Measurements from ENCODE around the gene SOX5. TPM values are rescaled to one million over a fixed set of nuclear protein-coding genes. Genes with fewer than 3 reads are reported as not detected.
"Not testable (repeated sequence)": the region's sequence is repeated elsewhere in the genome, so short reads cannot be mapped to it uniquely, and the experiment has no call there.

The SOX5 gene
- total RNA-seq, 2 experiments from 2014 or later = 0.88 to 1.1 TPM

DNA sequence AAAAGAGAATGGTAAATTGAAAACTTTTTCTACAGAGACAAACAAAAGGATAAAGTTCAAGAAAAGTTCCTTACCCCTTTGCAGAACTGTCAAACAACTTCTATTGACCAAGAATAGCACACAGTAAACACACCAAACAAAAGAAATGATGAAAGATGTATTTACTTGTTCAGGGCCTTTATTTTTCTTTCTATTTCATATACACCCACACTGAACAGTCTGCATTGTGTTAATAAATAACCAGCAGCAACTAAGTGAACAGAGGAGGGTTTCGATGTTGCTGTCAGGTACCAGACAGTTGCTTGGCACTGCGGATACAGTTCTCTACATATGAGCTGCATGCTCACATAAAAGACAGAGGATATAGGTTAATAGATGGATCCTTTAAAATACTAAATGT, 122.1 kb downstream of the SOX5 start:
- Mint-ChIP-seq H3K9me3 (ENCODE audit: low read depth) (no peaks in the 10 kb centered on the region), H3K27me3 (no peaks in the 10 kb centered on the region), H3K4me1 (no peaks in the 10 kb centered on the region), H3K27ac (no peak overlapping the region), H3K4me3 (no peak overlapping the region), H3K36me3 (ENCODE audit: low read depth) (no peaks in the 10 kb centered on the region)
- intact Hi-C loops (cut with DNase I, micrococcal nuclease) = no loop called here
- POLR2A ChIA-PET = no interaction called here
- CTCF ChIA-PET = no interaction called here
- ATAC-seq = no peak
- DNase-seq = no peak

DNA sequence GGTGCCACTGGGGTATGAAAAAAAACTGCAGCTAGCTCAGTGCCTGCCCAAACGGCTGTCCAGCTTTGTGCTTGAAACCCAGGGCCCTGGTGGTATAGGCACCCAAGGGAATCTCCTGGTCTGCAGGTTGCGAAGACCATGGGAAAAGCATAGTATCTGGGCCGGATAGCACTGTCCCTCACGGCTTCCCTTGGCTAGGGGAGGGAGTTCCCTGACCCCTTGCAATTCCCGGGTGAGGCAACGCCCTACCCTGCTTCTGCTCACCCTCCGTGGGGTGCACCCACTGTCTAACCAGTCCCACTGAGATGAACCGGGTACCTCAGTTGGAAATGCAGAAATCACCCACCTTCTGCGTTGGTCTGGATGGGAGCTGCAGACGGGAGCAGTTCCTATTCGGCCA, 124.3 kb downstream of the SOX5 start:
- DNase-seq; POLR2A ChIA-PET; H3K4me3 Mint-ChIP-seq; H3K36me3 Mint-ChIP-seq (ENCODE audit: low read depth); H3K4me1 Mint-ChIP-seq; intact Hi-C loops (cut with DNase I, micrococcal nuclease); CTCF ChIA-PET; H3K27ac Mint-ChIP-seq; ATAC-seq; H3K27me3 Mint-ChIP-seq; H3K9me3 Mint-ChIP-seq (ENCODE audit: low read depth): not testable (repeated sequence)

DNA sequence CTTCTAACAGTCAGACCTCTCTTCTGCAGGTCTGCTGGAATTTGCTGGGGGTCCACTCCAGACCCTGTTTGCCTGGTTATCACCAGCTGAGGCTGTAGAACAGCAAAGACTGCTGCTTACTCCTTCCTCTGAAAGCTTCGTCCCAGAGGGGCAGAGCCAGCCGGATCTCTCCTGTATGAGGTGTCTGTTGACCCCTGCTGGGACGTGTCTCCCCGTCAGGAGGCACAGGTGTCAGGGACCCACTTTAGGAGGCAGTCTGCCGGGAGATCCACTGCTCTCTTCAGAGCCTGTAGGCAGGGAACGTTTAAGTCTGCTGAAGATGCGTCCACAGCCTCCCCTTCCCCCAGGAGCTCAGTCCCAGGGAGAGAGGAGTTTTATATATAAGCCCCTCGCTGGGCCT, 125.1 kb downstream of the SOX5 start:
- no peaks in the 10 kb centered on the region for H3K9me3 Mint-ChIP-seq (ENCODE audit: low read depth)
- POLR2A ChIA-PET = no interaction called here
- DNase-seq (no peak), ATAC-seq (no peak)
- H3K4me3 Mint-ChIP-seq = no peak overlapping the region
- H3K27me3 Mint-ChIP-seq = no peaks in the 10 kb centered on the region
- no peak overlapping the region for H3K27ac Mint-ChIP-seq
- H3K4me1 Mint-ChIP-seq = no peaks in the 10 kb centered on the region
- CTCF ChIA-PET = no interaction called here
- H3K36me3 Mint-ChIP-seq (ENCODE audit: low read depth) = no peaks in the 10 kb centered on the region
- intact Hi-C loops (cut with DNase I, micrococcal nuclease) = no loop called here

DNA sequence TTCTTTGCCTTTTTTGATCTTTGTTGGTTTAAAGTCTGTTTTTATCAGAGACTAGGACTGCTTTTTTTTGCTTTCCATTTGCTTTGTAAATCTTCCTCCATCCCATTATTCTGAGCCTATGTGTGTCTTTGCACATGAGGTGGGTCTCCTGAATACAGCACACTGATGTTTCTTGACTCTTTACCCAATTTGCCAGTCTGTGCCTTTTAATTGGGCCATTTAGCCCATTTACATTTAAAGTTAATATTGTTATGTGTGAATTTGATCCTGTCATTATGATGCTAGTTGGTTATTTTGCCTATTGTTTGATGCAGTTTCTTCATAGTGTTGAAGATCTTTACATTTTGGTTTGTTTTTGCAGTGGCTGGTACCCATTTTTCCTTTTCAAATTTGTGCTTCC, 126.6 kb downstream of the SOX5 start:
- intact Hi-C loops (cut with DNase I, micrococcal nuclease); H3K4me1 Mint-ChIP-seq; CTCF ChIA-PET; H3K4me3 Mint-ChIP-seq; H3K9me3 Mint-ChIP-seq (ENCODE audit: low read depth); DNase-seq; H3K27ac Mint-ChIP-seq; H3K27me3 Mint-ChIP-seq; ATAC-seq; POLR2A ChIA-PET; H3K36me3 Mint-ChIP-seq (ENCODE audit: low read depth): not testable (repeated sequence)

DNA sequence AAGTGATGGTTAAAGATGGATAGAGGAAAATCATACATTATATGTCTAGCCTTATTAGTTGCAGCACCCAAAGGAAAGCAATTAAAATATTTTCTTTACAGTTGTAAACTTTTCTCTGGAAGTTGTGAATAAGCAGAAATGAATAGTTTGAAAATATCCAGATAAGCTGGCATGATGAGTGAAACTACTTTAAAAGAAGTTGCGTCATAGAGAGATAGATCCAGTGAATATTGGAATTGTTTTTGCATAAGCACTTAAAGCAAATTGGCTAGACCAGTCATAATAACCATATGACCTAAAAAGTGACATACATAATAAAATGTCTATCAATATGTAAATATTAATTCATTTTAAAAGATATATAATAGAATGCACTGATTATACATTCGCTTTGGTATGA, 132.1 kb downstream of the SOX5 start:
- Mint-ChIP-seq H3K27ac (no peak overlapping the region), H3K4me3 (no peak overlapping the region), H3K4me1 (no peaks in the 10 kb centered on the region), H3K36me3 (ENCODE audit: low read depth) (no peaks in the 10 kb centered on the region), H3K27me3 (no peaks in the 10 kb centered on the region), H3K9me3 (ENCODE audit: low read depth) (peaks cover 2% of the 10 kb centered on the region)
- no peak for ATAC-seq
- POLR2A ChIA-PET = no interaction called here
- DNase-seq = no peak
- intact Hi-C loops (cut with DNase I, micrococcal nuclease) = no loop called here
- CTCF ChIA-PET = no interaction called here

DNA sequence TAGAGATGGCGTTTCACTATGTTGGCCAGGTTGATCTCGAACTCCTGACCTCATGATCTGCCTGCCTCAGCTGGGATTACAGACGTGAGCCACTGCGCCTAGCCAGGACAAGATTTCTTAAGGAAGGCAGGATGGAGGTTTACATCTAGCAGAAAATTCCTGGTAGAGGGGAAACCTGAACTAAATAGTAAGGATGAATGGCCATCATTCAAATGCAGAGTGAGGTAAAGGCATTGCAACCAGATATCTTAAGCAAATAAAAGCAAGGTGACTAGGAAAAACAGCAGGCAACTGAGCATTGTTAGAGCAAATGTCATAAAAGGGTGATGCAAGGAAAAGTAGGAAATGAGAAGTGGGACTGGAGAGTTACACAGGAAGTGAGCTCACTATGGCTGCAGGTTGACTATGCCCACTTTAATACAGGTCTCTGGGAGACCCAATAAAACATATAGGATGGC, 133.0 kb downstream of the SOX5 start:
- Mint-ChIP-seq H3K36me3 (ENCODE audit: low read depth) (no peaks in the 10 kb centered on the region), H3K9me3 (ENCODE audit: low read depth) (peaks cover 2% of the 10 kb centered on the region), H3K4me3 (no peak overlapping the region), H3K27me3 (no peaks in the 10 kb centered on the region), H3K4me1 (no peaks in the 10 kb centered on the region), H3K27ac (no peak overlapping the region)
- intact Hi-C loops (cut with DNase I, micrococcal nuclease) = no loop called here
- ATAC-seq (no peak), DNase-seq (no peak)
- CTCF ChIA-PET = no interaction called here
- POLR2A ChIA-PET = no interaction called here

DNA sequence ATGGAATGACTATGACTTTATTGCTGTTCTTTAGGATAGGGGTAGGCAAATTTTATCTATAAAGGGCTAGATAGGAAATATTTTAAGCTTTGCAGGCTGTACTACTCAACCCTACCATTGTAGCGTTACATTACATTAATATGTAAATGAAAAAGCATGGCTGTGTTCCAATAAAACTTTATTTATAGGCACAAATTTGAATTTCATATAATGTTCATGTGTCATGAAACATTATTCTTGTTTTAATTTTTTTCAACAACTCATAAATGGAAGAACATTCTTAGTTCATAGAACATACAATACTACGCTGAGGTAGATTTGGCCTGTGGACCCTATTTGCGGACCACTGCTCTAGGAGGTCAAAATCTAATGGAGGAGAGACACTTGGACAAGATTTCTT, 133.7 kb downstream of the SOX5 start:
- H3K27ac Mint-ChIP-seq = no peak overlapping the region
- no peak for ATAC-seq
- H3K36me3 Mint-ChIP-seq (ENCODE audit: low read depth) = no peaks in the 10 kb centered on the region
- H3K4me1 Mint-ChIP-seq = no peaks in the 10 kb centered on the region
- POLR2A ChIA-PET = no interaction called here
- CTCF ChIA-PET = no interaction called here
- no peak overlapping the region for H3K4me3 Mint-ChIP-seq
- peaks cover 2% of the 10 kb centered on the region for H3K9me3 Mint-ChIP-seq (ENCODE audit: low read depth)
- no peaks in the 10 kb centered on the region for H3K27me3 Mint-ChIP-seq
- intact Hi-C loops (cut with DNase I, micrococcal nuclease) = no loop called here
- DNase-seq = no peak

DNA sequence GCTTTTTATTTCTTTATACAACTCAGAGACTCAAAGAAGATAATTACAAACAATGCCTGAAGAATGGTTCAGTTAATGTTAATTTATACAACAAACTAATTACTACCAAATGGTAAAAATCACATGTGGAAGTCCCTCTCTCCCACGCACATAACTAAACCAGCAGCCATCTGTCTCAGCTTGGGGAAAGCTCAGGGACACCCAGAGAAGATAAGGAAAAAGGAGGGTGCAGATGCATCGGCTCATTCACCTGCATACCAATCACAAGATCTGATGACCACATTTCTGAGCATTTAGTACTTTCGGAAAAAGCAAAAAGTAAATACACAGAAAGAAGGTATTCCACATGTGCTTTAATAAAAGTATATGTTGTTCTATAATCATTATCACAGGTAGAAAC, 136.3 kb downstream of the SOX5 start:
- POLR2A ChIA-PET = no interaction called here
- H3K27me3 Mint-ChIP-seq = no peaks in the 10 kb centered on the region

DNA sequence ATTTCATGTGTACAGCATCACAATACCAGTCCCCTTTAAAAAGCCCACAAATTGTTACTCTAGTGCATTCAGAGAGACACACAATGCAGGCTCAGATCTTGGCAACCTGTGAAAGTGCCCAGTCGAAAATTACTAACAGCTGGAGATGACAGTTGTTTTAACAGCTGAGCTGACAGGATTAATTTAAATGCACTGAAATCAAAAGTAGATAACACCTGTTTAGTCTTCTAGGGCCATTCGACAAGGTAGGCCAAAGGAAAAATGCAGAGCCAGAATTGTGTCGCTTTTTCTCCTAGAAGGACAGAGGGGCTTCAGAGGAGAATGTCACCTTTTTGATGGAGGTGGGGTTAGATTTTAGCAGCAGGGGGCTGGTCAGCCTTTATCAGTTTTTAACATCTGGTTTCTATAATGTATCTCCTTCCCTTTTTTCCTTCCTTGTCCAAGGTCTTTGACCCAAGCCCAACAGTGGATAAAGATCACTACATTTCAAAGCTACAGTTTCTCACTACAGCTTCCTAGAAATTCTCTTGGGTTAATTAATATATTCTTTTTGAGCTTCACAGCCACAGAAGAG, 139.1 kb downstream of the SOX5 start:
- ChIA-PET POLR2A (no interaction called here), CTCF (no interaction called here)
- ATAC-seq (no peak), DNase-seq (no peak)
- Mint-ChIP-seq H3K4me1 (no peaks in the 10 kb centered on the region), H3K4me3 (no peak overlapping the region), H3K27me3 (no peaks in the 10 kb centered on the region), H3K27ac (no peak overlapping the region), H3K36me3 (ENCODE audit: low read depth) (no peaks in the 10 kb centered on the region), H3K9me3 (ENCODE audit: low read depth) (no peaks in the 10 kb centered on the region)
- intact Hi-C loops (cut with DNase I, micrococcal nuclease) = no loop called here

More for the DNA sequence above, 136.3 kb downstream of the SOX5 start:
- H3K9me3 Mint-ChIP-seq (ENCODE audit: low read depth) = peaks cover 2% of the 10 kb centered on the region
- CTCF ChIA-PET = no interaction called here
- no peaks in the 10 kb centered on the region for H3K36me3 Mint-ChIP-seq (ENCODE audit: low read depth)
- no peak for ATAC-seq
- no peak overlapping the region for H3K27ac Mint-ChIP-seq
- intact Hi-C loops (cut with DNase I, micrococcal nuclease) = no loop called here
- DNase-seq = no peak
- no peak overlapping the region for H3K4me3 Mint-ChIP-seq
- no peaks in the 10 kb centered on the region for H3K4me1 Mint-ChIP-seq

DNA sequence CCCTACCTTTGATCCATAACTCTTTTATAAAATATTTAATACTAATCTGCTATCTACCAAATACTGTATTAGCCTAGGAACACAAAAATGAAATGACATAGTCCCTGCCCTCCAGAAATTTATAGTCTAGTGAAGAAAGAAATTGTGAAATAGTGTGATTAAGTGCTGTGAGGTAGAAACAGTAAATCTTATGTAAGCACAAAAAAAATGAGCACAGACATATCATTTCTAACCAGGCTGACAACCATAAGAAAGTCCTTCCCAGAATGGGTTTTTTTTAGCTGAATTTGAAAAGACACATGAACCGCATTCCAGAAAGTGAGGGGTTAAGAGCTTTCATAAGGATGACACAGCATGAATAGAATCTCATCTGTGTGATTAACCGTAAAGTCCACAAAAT, 145.9 kb downstream of the SOX5 start:
- Mint-ChIP-seq H3K36me3 (ENCODE audit: low read depth) (no peaks in the 10 kb centered on the region), H3K27me3 (no peaks in the 10 kb centered on the region), H3K4me3 (no peak overlapping the region), H3K4me1 (no peaks in the 10 kb centered on the region), H3K27ac (no peak overlapping the region), H3K9me3 (ENCODE audit: low read depth) (no peaks in the 10 kb centered on the region)
- DNase-seq (no peak), ATAC-seq (no peak)
- intact Hi-C loops (cut with DNase I, micrococcal nuclease) = no loop called here
- CTCF ChIA-PET = interaction anchor here (1.5 kb wide), 1 partner anchor 9 kb away, joined by 4 read pairs; no protein-coding TSS in a partner anchor
- POLR2A ChIA-PET = no interaction called here

DNA sequence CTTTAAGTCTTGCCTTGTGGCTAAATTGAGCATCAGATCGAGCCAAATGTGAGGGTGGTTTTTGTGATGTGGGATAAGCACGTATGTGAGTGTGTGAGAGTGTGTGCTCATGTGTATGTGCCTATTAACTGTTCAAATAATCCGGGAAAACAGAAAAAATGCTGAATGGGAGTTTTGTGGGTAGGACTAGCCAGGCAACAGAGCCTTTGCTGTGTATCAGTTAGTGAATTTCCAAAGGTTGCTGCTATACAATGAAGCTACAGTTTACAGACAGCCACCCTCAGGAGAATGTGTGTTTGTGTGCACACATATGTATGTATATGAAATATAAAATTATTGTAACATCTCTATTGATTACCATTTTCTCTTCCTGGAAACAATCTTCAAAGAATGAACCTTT, 154.0 kb downstream of the SOX5 start:
- ATAC-seq = no peak
- Mint-ChIP-seq H3K4me3 (no peak overlapping the region), H3K4me1 (no peaks in the 10 kb centered on the region), H3K27ac (no peak overlapping the region), H3K27me3 (no peaks in the 10 kb centered on the region), H3K36me3 (ENCODE audit: low read depth) (no peaks in the 10 kb centered on the region), H3K9me3 (ENCODE audit: low read depth) (no peaks in the 10 kb centered on the region)
- DNase-seq = no peak
- intact Hi-C loops (cut with DNase I, micrococcal nuclease) = no loop called here
- ChIA-PET POLR2A (no interaction called here), CTCF (no interaction called here)

DNA sequence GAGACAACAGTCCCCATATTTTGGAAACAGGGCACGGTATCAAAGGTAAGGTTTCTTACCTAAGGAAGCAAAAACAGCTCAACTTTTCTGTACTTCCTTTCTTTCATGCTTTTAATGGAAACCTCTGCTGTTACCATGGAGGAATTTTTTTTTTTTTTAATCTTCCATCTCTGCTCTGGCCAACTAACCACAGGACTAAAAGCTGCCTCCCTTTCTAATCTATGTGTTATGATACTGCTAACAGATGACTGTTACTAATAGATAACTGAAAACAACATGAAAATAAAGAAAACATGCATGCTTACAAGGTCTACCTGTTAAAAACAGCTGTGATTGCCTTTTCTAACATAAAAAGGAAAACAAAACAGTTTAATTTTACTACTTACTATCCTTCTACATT, 168.4 kb downstream of the SOX5 start:
- no peak overlapping the region for H3K4me3 Mint-ChIP-seq
- CTCF ChIA-PET = no interaction called here

DNA sequence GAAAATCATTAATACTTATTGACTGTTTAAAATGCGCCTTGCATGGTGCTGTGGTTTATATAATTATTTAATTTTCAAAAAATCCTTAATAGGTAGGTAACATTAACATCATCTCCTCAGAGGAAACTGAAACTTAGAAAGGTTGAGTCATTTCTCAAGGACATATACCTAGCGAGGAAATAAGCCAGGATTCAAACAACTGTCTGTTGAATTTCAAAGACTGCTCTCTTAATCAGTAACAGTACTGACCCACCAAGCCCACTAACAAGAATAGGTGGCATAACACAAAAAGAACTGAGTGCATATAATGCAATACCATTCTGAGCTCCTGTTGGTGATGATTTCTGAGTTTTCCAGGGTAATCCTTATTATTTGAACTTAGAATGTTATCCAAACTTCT, 174.3 kb downstream of the SOX5 start:
- ATAC-seq = no peak
- ChIA-PET POLR2A (no interaction called here), CTCF (no interaction called here)
- Mint-ChIP-seq H3K27me3 (no peaks in the 10 kb centered on the region), H3K27ac (no peak overlapping the region), H3K4me1 (no peaks in the 10 kb centered on the region), H3K9me3 (ENCODE audit: low read depth) (no peaks in the 10 kb centered on the region), H3K36me3 (ENCODE audit: low read depth) (no peaks in the 10 kb centered on the region), H3K4me3 (no peak overlapping the region)
- intact Hi-C loops (cut with DNase I, micrococcal nuclease) = no loop called here
- no peak for DNase-seq

More for the DNA sequence above, 168.4 kb downstream of the SOX5 start:
- Mint-ChIP-seq H3K9me3 (ENCODE audit: low read depth) (peaks cover 2% of the 10 kb centered on the region), H3K27ac (no peak overlapping the region), H3K36me3 (ENCODE audit: low read depth) (no peaks in the 10 kb centered on the region), H3K27me3 (no peaks in the 10 kb centered on the region), H3K4me1 (no peaks in the 10 kb centered on the region)
- no peak for ATAC-seq
- no peak for DNase-seq
- intact Hi-C loops (cut with DNase I, micrococcal nuclease) = no loop called here
- POLR2A ChIA-PET = interaction anchor here (0.7 kb wide), 1 partner anchor 37 kb away, joined by 5 read pairs; no protein-coding TSS in a partner anchor

Data from activated CD4-positive, alpha-beta T cell treated with anti-CD3 and anti-CD28 coated beads for 36 hours (primary cell).